GM23338 (cell line): ENCODE data around the gene AFF2.

Source experiments
- EZH2 ChIP-seq: fragments of 200-600 bp; sonication (generic); IDR thresholded peaks from one replicate; pipeline ENCODE4 v1.8.0; 2017; ENCODE audit warnings: antibody characterized with exemption, mild to moderate bottlenecking, low read depth; ENCODE audit not compliant: unreplicated experiment
- JUNB ChIP-seq: IDR thresholded peaks from one replicate; pipeline ENCODE4 v1.6.1; 2016; ENCODE audit warnings: antibody characterized with exemption; ENCODE audit not compliant: unreplicated experiment
- ZNF462 ChIP-seq: fragments of 250-450 bp; sonication (Bioruptor Pico); IDR thresholded peaks from 2 replicates; pipeline ENCODE4 v1.5.0; 2020; ENCODE audit warnings: mild to moderate bottlenecking, moderate library complexity
- TF ChIP-seq, protein P1 (sequence below), 2 experiments: fragments of 200-600 bp in 1 of 2; sonication (generic) in 1 of 2; conservative IDR thresholded peaks; 2 replicates each; pipeline versions ENCODE4 v1.5.1 to v1.6.1; 2016 to 2017; ENCODE audit warnings: antibody characterized with exemption in 2 of 2, low read depth in 2 of 2, mild to moderate bottlenecking in 2 of 2, moderate library complexity in 1 of 2

GRCh38 chrX:148612431-148612830 is 112.0 kb downstream of the AFF2 start:
- no peak for TF ChIP-seq ZNF462 (CRISPR knock-in tag)
- TF ChIP-seq EZH2 = no peak
- TF ChIP-seq, protein P1, sequence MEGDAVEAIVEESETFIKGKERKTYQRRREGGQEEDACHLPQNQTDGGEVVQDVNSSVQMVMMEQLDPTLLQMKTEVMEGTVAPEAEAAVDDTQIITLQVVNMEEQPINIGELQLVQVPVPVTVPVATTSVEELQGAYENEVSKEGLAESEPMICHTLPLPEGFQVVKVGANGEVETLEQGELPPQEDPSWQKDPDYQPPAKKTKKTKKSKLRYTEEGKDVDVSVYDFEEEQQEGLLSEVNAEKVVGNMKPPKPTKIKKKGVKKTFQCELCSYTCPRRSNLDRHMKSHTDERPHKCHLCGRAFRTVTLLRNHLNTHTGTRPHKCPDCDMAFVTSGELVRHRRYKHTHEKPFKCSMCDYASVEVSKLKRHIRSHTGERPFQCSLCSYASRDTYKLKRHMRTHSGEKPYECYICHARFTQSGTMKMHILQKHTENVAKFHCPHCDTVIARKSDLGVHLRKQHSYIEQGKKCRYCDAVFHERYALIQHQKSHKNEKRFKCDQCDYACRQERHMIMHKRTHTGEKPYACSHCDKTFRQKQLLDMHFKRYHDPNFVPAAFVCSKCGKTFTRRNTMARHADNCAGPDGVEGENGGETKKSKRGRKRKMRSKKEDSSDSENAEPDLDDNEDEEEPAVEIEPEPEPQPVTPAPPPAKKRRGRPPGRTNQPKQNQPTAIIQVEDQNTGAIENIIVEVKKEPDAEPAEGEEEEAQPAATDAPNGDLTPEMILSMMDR (conservative IDR thresholded peaks at IDR 0.05; ENCODE audit: low read depth in 2 of 2) = no peak
- no peak for TF ChIP-seq JUNB
